ENCODE results near the gene CD80.

The CD80 gene

DNA sequence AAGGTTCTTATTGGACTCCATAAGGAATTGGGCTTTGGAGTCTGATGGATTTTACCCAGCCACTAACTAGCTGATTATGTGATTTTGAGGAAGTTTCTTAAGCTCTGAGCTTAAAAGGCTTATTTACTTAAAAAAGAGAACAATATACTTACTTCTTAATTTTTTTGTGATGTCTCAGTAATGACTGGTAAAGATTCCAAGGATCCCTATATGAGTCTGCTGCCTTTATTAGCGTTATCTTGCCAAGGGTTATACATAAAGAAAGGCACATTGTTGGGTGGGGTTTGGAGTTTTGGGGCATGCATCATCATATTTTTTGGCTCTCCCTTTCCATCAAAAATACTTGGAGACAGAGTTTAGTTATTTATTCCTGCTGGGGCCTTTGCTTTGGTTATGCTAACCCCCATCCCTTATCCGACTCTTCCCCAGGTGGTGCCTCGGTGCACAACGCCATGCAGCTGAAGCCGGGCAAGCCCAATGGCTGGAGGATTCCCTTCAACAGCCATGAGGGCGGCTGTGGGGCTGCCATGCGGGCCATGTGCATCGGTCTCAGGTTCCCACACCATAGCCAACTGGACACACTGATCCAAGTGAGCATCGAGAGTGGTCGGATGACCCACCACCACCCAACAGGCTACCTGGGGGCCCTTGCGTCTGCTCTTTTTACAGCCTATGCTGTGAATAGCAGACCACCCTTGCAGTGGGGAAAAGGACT, 26.6 kb upstream of the CD80 start:
- ChIA-PET POLR2A (ENCODE audit: low non-redundant PET) (no interaction called here), CTCF (no interaction called here)
- TF ChIP-seq, protein P1, sequence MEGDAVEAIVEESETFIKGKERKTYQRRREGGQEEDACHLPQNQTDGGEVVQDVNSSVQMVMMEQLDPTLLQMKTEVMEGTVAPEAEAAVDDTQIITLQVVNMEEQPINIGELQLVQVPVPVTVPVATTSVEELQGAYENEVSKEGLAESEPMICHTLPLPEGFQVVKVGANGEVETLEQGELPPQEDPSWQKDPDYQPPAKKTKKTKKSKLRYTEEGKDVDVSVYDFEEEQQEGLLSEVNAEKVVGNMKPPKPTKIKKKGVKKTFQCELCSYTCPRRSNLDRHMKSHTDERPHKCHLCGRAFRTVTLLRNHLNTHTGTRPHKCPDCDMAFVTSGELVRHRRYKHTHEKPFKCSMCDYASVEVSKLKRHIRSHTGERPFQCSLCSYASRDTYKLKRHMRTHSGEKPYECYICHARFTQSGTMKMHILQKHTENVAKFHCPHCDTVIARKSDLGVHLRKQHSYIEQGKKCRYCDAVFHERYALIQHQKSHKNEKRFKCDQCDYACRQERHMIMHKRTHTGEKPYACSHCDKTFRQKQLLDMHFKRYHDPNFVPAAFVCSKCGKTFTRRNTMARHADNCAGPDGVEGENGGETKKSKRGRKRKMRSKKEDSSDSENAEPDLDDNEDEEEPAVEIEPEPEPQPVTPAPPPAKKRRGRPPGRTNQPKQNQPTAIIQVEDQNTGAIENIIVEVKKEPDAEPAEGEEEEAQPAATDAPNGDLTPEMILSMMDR (conservative IDR thresholded peaks at IDR 0.05; ENCODE audit: low read depth), result no peak
- H3K27ac ChIP-seq, result no peak overlapping the region
- DNase-seq (ENCODE audit: low spot score), result no peak

- no peak for DNase-seq (ENCODE audit: low spot score)
- no peak overlapping the region; the same call in 1 of the 2 replicates for H3K27ac ChIP-seq
- TF ChIP-seq, protein P1 (conservative IDR thresholded peaks at IDR 0.05; ENCODE audit: low read depth), result no peak
- ChIA-PET CTCF (no interaction called here), POLR2A (ENCODE audit: low non-redundant PET) (no interaction called here)
Measured at GRCh38 chr3:119585208-119585607, 25.8 kb upstream of the CD80 start.

GRCh38 chr3:119582178-119582577, 22.8 kb upstream of the CD80 start:
- POLR2A ChIA-PET (ENCODE audit: low non-redundant PET), result no interaction called here
- no peak for DNase-seq (ENCODE audit: low spot score)
- CTCF ChIA-PET, result no interaction called here
- H3K27ac ChIP-seq, result no peak overlapping the region
- TF ChIP-seq, protein P1 (conservative IDR thresholded peaks at IDR 0.05; ENCODE audit: low read depth), result no peak

DNA sequence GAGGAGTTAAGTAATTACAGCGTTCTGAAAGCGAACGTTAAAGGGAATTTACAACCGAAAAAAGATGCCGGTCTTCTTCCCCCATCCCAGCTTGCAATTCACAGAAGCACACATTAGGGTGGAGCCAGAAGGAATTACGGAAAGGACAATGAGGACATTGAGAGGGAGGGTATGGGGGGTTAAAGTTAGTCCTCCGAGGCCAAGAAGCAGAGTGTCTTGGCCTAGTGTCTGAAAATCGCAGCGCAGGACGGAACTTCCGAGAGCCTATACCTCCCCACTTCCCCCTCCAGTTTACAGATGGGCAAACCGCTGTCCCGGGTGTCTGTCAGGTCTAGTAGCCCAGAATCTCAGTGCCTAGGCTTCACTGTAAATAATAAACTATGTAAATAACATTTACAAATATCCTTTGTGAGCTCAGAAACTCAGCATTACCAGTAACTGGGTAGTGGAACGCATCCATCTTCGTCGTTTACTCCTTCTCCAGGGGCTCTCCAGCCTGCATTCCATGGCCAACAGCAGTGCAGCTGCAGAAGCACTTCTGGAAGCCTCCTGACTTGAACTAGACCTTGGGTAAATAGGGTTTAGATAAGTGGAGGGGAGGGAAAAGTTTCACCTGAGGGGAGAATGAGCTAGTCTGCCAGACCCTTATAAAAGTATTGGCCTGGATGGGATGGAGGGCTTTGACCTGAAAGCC, 20.8 kb upstream of the CD80 start:
- H3K27ac ChIP-seq, result no peak overlapping the region
- ChIA-PET CTCF (interaction anchor here (0.7 to 0.8 kb wide), 3 partner anchors 20 to 756 kb away, joined by 3 to 4 read pairs (median 4); no protein-coding TSS in a partner anchor), POLR2A (ENCODE audit: low non-redundant PET) (no interaction called here)
- no peak for DNase-seq (ENCODE audit: low spot score)
- TF ChIP-seq, protein P1 (conservative IDR thresholded peaks at IDR 0.05; ENCODE audit: low read depth), result no peak

GRCh38 chr3:119579366-119580066, 20.1 kb upstream of the CD80 start, which contains the start of gene ADPRH:
TSS of gene ADPRH (plus strand) at chr3:119579492. CDS start at chr3:119582170, 2,678 bp downstream.
- H3K27ac ChIP-seq, result no peak within 1 kb of the TSS
- TF ChIP-seq, protein P1 (conservative IDR thresholded peaks at IDR 0.05; ENCODE audit: low read depth), result no peak
- peak; percentile 75 for DNase-seq (ENCODE audit: low spot score)
- ChIA-PET CTCF (interaction anchor here (0.7 kb wide), 1 partner anchor 729 kb away, joined by 4 read pairs; no protein-coding TSS in a partner anchor), POLR2A (ENCODE audit: low non-redundant PET) (no interaction called here)

DNA sequence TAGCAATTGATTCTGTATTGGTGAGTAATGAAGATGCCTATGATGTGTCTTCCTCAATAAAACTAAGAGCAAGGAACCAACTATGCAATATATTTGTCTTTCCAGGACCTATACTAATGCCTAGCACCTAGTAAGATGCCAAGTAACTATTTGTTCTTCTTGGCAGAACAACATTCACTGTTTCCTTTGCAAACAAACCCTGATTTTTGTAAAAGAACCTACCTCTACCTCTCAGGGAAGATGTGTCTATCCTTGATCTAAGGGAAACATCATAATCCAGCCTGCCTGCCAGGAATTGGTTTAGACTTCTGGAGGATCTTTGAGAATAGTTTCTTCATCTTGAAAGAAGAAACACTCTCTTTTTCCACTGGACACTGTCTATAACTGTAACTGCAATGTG, 16.1 kb upstream of the CD80 start:
- POLR2A ChIA-PET (ENCODE audit: low non-redundant PET), result no interaction called here
- H3K27ac ChIP-seq, result no peak overlapping the region
- CTCF ChIA-PET, result no interaction called here
- TF ChIP-seq, protein P1 (conservative IDR thresholded peaks at IDR 0.05; ENCODE audit: low read depth), result no peak
- no peak for DNase-seq (ENCODE audit: low spot score)
